HepG2 (cell line): ENCODE data around the gene COPE. TPM values are rescaled to one million over a fixed set of nuclear protein-coding genes. Genes with fewer than 3 reads are reported as not detected.
A peak's percentile ranks its signal among the peaks of the same experiment; 100 is the strongest.

ENCODE experiments used
- AHR ChIP-seq: IDR thresholded peaks from 2 replicates; pipeline ENCODE4 v1.6.1; 2018; ENCODE audit warnings: missing genetic modification reagents, missing compliant biosample characterization
- CREM ChIP-seq, 2 experiments: sonication (generic) in 1 of 2; formaldehyde crosslinking in 1 of 2; IDR thresholded peaks; 2 replicates each; pipeline versions ENCODE4 v1.4.0 to v1.6.1; 2016 to 2020; ENCODE audit warnings: antibody characterized with exemption in 1 of 2, mild to moderate bottlenecking in 1 of 2, missing genetic modification reagents in 1 of 2
- ETV5 ChIP-seq: IDR thresholded peaks from 2 replicates; pipeline ENCODE4 v1.6.1; 2018; ENCODE audit warnings: missing biosample characterization, missing genetic modification reagents, inconsistent platforms, borderline replicate concordance
- FOXA1 ChIP-seq, 2 experiments: fragments of 450-650 bp in 1 of 2; sonication (generic) in 1 of 2; formaldehyde crosslinking in 1 of 2; IDR thresholded peaks; 2 replicates each; pipeline versions ENCODE4 v1.4.0 to v1.6.1; 2016 to 2020; ENCODE audit warnings: missing genetic modification reagents in 1 of 2
- FOXP4 ChIP-seq: sonication (generic); formaldehyde crosslinking; IDR thresholded peaks from 2 replicates; pipeline ENCODE4 v1.4.0; 2020; ENCODE audit warnings: missing genetic modification reagents
- GATA4 ChIP-seq: sonication (generic); IDR thresholded peaks from 2 replicates; pipeline ENCODE4 v1.6.1; 2016; ENCODE audit warnings: antibody characterized with exemption, low read depth, borderline replicate concordance
- NAIF1 ChIP-seq: sonication (generic); formaldehyde crosslinking; IDR thresholded peaks from 2 replicates; pipeline ENCODE4 v1.5.0; 2020; ENCODE audit warnings: mild to moderate bottlenecking, missing genetic modification reagents, borderline replicate concordance
- NR2F2 ChIP-seq: IDR thresholded peaks from 2 replicates; pipeline ENCODE4 v1.6.1; 2012; ENCODE audit warnings: low read depth, inconsistent platforms, borderline replicate concordance
- PAX8 ChIP-seq: sonication (generic); formaldehyde crosslinking; IDR thresholded peaks from 2 replicates; pipeline ENCODE4 v1.8.0; 2022; ENCODE audit warnings: mild to moderate bottlenecking, missing genetic modification reagents, borderline replicate concordance
- PCBP1 ChIP-seq: fragments of 200-400 bp; formaldehyde crosslinking; IDR thresholded peaks from 2 replicates; pipeline ENCODE4 v1.6.1; 2017; ENCODE audit warnings: mild to moderate bottlenecking, low read depth, low read length, borderline replicate concordance
- RBAK ChIP-seq: sonication (generic); formaldehyde crosslinking; IDR thresholded peaks from 2 replicates; pipeline ENCODE4 v1.5.1; 2020; ENCODE audit warnings: mild to moderate bottlenecking, missing genetic modification reagents
- SOX13 ChIP-seq, 3 experiments: fragments of 450-650 bp in 1 of 3; sonication (generic) in 1 of 3; formaldehyde crosslinking in 1 of 3; IDR thresholded peaks in 2 of 3; conservative IDR thresholded peaks in 1 of 3; 2 replicates each; pipeline versions ENCODE4 v1.5.0 to v1.6.1; 2016 to 2020; ENCODE audit warnings: antibody characterized with exemption in 1 of 3, mild to moderate bottlenecking in 1 of 3, missing compliant biosample characterization in 1 of 3, missing genetic modification reagents in 1 of 3, moderate library complexity in 1 of 3
- ZFP36 ChIP-seq: fragments of 150-350 bp; IDR thresholded peaks from 2 replicates; pipeline ENCODE4 v1.6.1; 2018; ENCODE audit warnings: borderline replicate concordance, low read length, low read depth; ENCODE audit not compliant: partially characterized antibody
- ZNF317 ChIP-seq: sonication (generic); formaldehyde crosslinking; IDR thresholded peaks from 2 replicates; pipeline ENCODE4 v1.5.0; 2020; ENCODE audit warnings: mild to moderate bottlenecking, missing genetic modification reagents
- ZNF746 ChIP-seq: sonication (generic); formaldehyde crosslinking; IDR thresholded peaks from 2 replicates; pipeline ENCODE4 v1.8.0; 2022; ENCODE audit warnings: mild to moderate bottlenecking, missing genetic modification reagents
- ZNF768 ChIP-seq: sonication (generic); formaldehyde crosslinking; IDR thresholded peaks from 2 replicates; pipeline ENCODE4 v1.4.0; 2020; ENCODE audit warnings: missing genetic modification reagents
- ZNF780A ChIP-seq: sonication (generic); formaldehyde crosslinking; IDR thresholded peaks from 2 replicates; pipeline ENCODE4 v1.8.0; 2022; ENCODE audit warnings: mild to moderate bottlenecking, missing genetic modification reagents, moderate library complexity
- polyA plus RNA-seq, 8 experiments: library from polyadenylated mRNA; depleted of rRNA in 3 of 8; stranded (reverse) in 7 of 8; unstranded in 1 of 8; fragments of >200 nt; fragmentation: Illumina TruSeq in 4 of 8; extraction: Trizol in 4 of 8; gene quantifications; 2 replicates each; pipeline versions ENCODE4 v1.2.1 to v1.2.3, GENCODE V29; 2011 to 2016; ENCODE audit warnings: low read depth in 4 of 8, missing spikeins in 1 of 8, mixed read lengths in 1 of 8; ENCODE audit not compliant: insufficient read depth in 1 of 8
- total RNA-seq, 5 experiments: library from RNA; depleted of rRNA; stranded (reverse); fragments of >200 nt; fragmentation: Illumina TruSeq; extraction: Trizol; gene quantifications; 2 replicates each; pipeline ENCODE4 v1.2.3, GENCODE V29; 2016; ENCODE audit warnings: low read depth in 1 of 5
- TF ChIP-seq, protein P1 (sequence below): sonication (generic); formaldehyde crosslinking; IDR thresholded peaks from 2 replicates; pipeline ENCODE4 v1.8.0; 2022; ENCODE audit warnings: missing genetic modification reagents, mild to moderate bottlenecking, inconsistent platforms, borderline replicate concordance
- TF ChIP-seq, protein P2 (sequence below): sonication (generic); formaldehyde crosslinking; IDR thresholded peaks from 2 replicates; pipeline ENCODE4 v1.4.0; 2020; ENCODE audit warnings: mild to moderate bottlenecking, low read depth, missing genetic modification reagents
- TF ChIP-seq, protein P3 (sequence below): sonication (generic); formaldehyde crosslinking; IDR thresholded peaks from 2 replicates; pipeline ENCODE4 v1.4.0; 2020; ENCODE audit warnings: mild to moderate bottlenecking, missing genetic modification reagents
- TF ChIP-seq, protein P4 (sequence below): sonication (generic); formaldehyde crosslinking; IDR thresholded peaks from 2 replicates; pipeline ENCODE4 v1.5.0; 2020; ENCODE audit warnings: mild to moderate bottlenecking, missing genetic modification reagents, moderate library complexity

COPE gene
- total and polyA plus RNA-seq, 2 of the 13 experiments (the other 11 are each of a cell fraction or from before 2014, with no cell fraction given) = 189 to 205 TPM

DNA sequence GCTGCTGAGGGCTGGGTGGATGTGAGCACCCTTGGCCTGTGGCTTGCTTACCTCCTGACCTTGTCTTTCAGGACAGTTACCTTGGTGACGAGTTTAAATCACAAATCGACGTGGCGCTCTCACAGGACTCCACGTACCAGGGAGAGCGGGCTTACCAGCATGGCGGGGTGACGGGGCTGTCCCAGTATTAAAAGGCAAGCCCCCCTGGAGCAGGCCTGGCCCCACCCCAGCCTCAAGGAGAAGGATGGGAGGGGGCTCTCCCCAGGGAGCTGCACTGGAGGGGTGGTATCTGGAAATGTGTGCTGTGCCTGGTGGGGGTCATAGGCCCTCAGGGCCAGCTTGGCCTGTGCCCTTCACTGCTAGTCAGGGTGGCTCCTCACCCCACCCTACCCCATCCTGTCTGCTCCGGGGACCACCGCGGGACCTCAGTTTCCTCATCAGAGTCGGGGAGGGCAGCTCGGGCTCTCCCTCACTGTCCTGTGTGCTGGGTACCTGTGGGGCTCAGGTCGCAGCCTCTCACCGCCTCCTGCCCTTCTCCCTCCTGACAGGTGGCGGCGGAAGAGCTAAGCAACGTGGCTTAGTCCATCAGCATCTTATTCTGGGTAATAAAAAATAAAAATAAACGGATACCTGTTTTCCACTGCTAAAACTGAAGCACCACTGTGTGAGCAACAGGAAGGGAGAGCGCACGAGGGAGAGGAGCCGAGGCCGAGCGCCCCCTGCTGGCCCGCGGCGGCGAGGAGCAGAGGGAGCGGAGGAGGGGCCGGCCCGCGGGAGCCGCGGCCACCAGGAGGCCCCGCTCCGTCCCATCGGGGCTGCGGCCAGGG lies 53.0 kb downstream of the COPE start (continued):
- no peak for TF ChIP-seq SOX13 (IDR thresholded peaks at IDR 0.05)
- no peak for TF ChIP-seq SOX13 (CRISPR knock-in tag; conservative IDR thresholded peaks at IDR 0.05 in 1 of 2, IDR thresholded peaks at IDR 0.05 in 1 of 2)
- TF ChIP-seq ZNF780A = no peak
- no peak for TF ChIP-seq RBAK (CRISPR knock-in tag)
- no peak for TF ChIP-seq CREM (IDR thresholded peaks at IDR 0.05)
- TF ChIP-seq CREM (CRISPR knock-in tag; IDR thresholded peaks at IDR 0.05) = no peak
- TF ChIP-seq GATA4 = no peak
- TF ChIP-seq, protein P1, sequence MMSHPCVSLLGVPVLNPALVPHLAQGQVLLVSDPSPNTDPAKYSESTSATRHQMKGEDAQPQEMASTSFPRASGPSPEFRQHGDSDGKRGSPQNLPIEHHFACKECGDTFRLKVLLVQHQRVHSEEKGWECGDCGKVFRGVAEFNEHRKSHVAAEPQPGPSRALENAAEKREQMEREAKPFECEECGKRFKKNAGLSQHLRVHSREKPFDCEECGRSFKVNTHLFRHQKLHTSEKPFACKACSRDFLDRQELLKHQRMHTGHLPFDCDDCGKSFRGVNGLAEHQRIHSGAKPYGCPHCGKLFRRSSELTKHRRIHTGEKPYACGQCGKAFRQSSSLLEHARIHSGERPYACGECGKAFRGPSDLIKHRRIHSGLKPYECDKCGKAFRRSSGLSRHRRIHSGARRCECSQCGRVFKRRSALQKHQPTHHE (CRISPR knock-in tag) = no peak
- TF ChIP-seq ZNF317 (CRISPR knock-in tag) = no peak
- TF ChIP-seq NAIF1 (CRISPR knock-in tag) = no peak
- no peak for TF ChIP-seq ETV5 (CRISPR knock-in tag)
- no peak for TF ChIP-seq FOXP4 (CRISPR knock-in tag)
- TF ChIP-seq AHR (CRISPR knock-in tag) = no peak
- TF ChIP-seq NR2F2 = no peak
- no peak for TF ChIP-seq PAX8 (CRISPR knock-in tag)
- TF ChIP-seq FOXA1 (IDR thresholded peaks at IDR 0.05) = no peak
- no peak for TF ChIP-seq FOXA1 (CRISPR knock-in tag; IDR thresholded peaks at IDR 0.05)
- TF ChIP-seq ZFP36 = no peak
- TF ChIP-seq ZNF768 (CRISPR knock-in tag) = peak; percentile 53; the same call in 1 of the 2 replicates
- TF ChIP-seq, protein P2, sequence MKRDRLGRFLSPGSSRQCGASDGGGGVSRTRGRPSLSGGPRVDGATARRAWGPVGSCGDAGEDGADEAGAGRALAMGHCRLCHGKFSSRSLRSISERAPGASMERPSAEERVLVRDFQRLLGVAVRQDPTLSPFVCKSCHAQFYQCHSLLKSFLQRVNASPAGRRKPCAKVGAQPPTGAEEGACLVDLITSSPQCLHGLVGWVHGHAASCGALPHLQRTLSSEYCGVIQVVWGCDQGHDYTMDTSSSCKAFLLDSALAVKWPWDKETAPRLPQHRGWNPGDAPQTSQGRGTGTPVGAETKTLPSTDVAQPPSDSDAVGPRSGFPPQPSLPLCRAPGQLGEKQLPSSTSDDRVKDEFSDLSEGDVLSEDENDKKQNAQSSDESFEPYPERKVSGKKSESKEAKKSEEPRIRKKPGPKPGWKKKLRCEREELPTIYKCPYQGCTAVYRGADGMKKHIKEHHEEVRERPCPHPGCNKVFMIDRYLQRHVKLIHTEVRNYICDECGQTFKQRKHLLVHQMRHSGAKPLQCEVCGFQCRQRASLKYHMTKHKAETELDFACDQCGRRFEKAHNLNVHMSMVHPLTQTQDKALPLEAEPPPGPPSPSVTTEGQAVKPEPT = no peak
- TF ChIP-seq ZNF746 = no peak
- TF ChIP-seq, protein P3, sequence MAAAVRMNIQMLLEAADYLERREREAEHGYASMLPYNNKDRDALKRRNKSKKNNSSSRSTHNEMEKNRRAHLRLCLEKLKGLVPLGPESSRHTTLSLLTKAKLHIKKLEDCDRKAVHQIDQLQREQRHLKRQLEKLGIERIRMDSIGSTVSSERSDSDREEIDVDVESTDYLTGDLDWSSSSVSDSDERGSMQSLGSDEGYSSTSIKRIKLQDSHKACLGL (CRISPR knock-in tag) = no peak
- no peak for TF ChIP-seq PCBP1
- TF ChIP-seq, protein P4, sequence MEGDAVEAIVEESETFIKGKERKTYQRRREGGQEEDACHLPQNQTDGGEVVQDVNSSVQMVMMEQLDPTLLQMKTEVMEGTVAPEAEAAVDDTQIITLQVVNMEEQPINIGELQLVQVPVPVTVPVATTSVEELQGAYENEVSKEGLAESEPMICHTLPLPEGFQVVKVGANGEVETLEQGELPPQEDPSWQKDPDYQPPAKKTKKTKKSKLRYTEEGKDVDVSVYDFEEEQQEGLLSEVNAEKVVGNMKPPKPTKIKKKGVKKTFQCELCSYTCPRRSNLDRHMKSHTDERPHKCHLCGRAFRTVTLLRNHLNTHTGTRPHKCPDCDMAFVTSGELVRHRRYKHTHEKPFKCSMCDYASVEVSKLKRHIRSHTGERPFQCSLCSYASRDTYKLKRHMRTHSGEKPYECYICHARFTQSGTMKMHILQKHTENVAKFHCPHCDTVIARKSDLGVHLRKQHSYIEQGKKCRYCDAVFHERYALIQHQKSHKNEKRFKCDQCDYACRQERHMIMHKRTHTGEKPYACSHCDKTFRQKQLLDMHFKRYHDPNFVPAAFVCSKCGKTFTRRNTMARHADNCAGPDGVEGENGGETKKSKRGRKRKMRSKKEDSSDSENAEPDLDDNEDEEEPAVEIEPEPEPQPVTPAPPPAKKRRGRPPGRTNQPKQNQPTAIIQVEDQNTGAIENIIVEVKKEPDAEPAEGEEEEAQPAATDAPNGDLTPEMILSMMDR = peak; percentile 85
